Activated CD4-positive, alpha-beta T cell treated with anti-CD3 and anti-CD28 coated beads, Interleukin-2, Interleukin-6, amounts not matched to agents 100 ng/mL and 50 ng/mL, durations not matched to agents 16 hours and 8 hours (primary cell): ENCODE data around the gene ZNF280D.

Experiments used
- DNase-seq: peaks from one replicate; pipeline ENCODE4 v3.0.0-alpha.2; 2020

ZNF280D gene

DNA sequence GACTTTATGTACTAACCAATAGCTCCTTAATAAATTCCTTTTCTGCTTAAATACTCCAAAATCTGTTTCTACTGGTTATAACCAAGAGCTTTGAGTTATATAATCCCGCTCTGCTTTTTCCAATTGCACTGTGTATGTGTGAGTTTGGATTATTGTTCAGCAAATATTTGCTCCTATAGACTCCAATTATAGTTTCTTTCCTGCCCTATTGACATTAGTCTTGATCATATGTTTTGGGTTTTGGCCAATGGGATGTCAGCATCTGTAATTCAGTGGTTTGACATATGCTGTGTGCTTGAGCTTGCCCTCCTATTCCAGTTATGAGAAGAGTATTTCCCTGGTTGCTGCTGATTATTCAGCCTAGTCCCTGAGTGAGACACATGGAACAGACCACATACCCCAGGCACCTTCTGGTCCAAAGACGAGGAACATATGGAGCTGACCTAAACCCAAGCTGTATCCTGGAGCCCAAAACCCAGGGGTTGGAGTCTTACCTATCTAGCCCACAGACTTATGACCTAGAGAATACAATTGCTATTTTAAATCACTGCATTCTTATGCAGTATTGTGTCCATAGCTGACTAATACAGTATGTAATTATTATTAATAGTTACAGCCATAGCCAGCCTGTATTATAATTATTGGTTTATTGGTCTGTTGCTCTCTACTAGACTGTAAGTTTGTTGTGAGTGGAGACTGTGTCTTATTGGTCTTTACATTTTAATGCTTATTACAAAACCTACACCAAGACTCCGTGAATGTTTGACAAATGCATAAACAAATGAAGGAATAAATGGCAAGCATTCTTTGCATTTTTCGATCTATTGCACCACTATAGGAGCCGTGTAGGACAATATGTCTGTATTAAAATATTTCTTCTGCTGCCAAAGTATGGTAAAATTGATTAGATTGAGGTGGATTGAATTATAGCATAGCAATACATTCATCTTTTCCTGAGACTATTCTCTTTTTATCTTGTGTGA is 11.7 kb upstream of the ZNF280D start:
- DNase-seq: no peak

GRCh38 chr15:56741541-56741940 is 8.2 kb upstream of the ZNF280D start:
- DNase-seq: no peak

DNA sequence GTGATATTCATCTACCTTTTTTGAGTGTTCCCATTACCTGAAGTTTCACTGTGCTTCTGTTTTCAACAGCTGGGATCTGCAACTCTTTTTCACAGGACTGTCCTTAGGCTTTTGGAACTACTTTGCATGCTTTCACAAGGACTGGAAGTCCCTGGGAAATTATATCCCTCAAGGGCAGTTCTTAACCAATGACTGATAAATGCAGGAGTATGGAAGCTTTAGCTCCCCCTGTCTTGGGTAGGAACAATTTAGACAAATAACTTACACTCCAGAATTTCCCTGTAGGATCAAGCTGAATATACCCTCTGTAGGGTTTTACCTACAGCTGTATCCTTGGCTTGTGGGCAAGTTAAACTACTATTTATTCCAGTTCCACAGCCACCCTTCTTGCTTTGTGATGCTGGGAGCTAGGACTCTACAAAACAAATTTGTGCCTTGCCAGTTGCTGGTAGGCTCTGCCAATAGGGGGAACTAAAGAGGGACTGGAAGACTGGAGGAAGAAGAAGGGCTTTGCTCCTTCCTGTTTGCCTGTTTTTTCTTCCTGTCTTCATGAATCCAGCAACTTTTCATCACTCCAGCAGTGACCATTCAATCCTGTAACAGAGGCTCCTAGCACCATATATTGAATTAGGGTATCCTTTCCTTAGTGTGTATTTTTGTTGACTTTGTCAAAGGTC is 6.8 kb upstream of the ZNF280D start:
- DNase-seq: peak; percentile 24

DNA sequence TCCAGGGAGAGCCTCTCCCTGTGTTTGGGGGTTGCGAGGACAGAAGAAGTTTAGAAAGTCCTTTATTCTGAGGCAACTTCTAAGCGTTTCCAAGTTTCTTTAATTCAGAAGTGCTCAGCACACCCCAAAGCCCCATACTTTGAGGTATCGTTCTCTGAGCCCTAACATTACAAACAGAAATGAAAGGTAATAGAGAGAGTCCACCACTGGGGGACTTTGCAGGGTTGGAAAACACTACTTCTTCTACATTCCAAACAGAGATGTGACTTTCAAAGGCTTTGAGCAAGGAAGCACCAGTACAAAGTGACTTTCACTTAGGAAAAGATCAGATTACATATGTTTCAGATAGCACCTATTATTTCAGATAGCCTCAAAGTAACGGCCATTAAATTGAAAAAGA is 6.2 kb upstream of the ZNF280D start:
- no peak for DNase-seq

GRCh38 chr15:56737791-56738190 is 4.5 kb upstream of the ZNF280D start:
- DNase-seq: no peak

- no peak for DNase-seq
Observed at GRCh38 chr15:56736881-56737707, 3.8 kb upstream of the ZNF280D start.

- DNase-seq: no peak
Observed at GRCh38 chr15:56736308-56736707, 3.0 kb upstream of the ZNF280D start.

DNA sequence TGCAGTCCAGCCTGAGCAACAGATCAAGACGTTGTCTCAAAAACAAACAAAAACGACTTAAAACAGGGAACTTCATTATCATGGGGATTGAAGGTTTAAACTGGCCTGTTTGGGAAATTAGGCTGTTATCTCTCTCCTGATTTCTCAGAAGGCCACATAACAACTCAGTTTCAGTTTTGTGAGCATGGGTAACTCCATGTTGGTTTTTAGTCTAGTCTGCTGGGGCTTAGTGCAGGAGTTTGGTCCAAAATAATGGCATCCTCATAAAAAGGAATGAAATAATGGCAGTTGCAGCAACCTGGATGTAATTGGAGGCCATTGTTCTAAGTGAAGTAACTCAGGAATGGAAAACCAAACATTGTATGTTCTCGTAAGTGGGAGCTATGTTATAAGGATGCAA is 2.3 kb upstream of the ZNF280D start:
- DNase-seq: no peak

DNA sequence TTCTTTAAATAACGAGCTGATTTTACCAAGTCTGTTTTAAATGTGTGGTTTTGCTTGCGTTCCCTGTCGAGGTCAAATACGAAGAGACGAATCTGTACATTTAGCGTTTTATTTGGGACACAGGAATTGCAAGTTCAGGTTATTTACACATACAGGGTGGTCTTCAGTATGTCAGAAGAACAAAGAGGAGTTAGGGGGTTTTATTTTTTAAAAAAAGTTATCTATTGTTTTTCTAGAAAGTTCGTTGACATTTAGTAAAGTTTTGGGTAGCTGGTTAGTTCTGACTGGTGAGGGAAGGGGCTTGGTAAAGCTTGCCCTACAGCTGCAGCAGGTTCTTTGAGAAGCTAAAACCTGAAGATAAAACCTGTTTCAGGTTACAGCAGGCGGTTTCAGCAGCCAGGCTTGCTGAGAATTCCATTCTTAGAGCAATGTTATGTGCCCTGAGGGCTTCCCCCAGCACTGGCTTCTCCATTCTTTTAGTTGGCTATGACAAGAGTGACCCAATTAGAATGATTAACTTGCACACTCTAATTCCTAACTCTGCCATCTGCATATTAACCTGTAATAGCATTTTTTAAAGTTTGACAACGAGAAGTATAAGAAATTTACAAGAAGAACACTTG is 815 bp upstream of the ZNF280D start:
- no peak for DNase-seq

GRCh38 chr15:56732886-56733135 is 498 bp downstream of the ZNF280D start:
- no peak for DNase-seq

DNA sequence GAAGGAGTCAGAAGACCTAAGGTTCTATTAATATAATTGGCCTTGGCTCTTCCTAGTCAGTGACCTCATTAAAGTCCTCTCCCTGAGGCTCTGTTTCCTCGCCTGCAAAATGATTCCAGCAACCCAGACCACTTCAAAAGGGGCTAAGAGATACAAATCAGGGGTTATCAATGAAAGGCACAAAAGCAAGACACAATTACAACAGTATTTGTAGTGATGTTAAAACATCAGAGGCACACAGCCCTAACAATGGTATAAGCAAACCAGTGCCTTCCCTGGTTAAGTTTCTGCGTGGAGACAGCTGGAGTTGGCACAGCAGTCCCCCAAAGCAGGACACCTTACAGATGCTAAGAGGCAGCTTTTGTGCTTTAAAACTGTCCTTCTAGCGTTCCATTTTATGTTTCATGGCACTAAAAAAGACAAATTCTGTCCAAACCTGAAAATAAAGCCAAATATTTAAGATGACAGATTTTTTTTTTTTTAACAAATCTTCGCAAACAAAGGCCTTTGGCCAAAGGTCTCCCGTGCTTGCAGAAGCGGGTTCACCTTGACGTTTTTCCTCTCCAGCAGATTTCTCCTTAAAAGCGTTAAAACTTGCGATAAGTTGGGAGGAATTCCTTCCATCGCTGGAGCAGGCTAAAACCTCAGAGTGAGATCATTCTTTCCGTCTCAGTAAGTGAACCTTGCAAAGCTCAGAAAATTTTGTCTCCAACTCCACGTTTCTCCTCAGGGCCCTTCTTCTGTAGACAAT is 999 bp downstream of the ZNF280D start:
- DNase-seq: peak; percentile 5

DNA sequence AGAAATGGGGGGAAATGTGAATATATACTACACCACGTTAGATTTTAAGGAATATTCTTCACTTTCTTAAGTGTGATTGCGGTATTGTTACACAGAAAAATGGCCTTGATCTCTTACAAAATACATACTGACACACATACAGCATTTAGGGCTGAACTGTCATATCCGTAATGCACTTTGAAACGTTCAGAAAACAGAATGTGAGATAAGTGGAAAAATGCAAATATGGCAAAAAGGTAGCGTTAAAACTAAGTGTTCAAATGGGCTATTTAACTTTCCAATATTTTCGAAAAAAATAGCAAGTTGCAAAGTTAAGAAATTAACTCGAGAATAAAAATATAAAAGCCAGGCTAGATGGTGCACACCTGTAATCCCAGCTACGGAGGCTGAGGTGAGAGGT is 1.8 kb downstream of the ZNF280D start:
- no peak for DNase-seq

DNA sequence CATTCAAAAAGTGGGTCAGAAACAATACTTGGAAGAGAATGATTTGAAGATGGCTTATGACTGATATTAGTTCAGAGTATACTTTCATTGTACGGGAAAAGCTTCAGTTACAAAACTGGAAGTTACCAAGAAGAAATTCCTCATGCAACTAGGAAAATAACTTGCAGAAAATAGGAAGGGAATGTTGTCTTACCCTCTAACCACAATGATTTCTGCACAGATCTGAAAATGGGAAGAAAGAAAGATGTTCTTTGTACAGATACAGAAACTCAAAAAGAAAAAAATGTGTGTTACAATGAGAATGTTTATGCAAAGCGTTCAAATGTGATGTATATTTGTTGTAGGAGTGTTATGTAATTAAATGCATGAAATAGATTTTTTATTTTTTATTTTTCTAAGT is 3.7 kb downstream of the ZNF280D start:
- DNase-seq: no peak

DNA sequence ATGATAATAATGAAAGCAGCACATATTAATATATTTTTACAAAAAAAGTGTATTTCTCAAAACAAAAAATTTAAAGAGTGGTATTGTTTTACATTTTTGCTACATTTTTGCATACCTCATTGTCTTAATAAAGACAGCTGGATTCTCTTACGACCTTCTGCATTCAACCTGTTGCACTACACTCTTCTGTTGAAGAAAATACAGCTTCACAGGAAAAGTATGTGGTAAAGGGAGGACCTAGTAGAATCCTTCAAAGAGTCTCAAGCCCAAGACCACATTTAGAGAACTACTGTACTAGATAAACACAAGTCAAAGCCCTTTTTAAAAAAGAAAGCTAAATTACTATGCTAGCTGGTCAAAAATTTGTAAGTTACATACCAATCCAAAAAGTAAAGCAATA is 7.9 kb downstream of the ZNF280D start:
- no peak for DNase-seq

- no peak for DNase-seq
Observed at GRCh38 chr15:56724232-56724631, 9.1 kb downstream of the ZNF280D start.

DNA sequence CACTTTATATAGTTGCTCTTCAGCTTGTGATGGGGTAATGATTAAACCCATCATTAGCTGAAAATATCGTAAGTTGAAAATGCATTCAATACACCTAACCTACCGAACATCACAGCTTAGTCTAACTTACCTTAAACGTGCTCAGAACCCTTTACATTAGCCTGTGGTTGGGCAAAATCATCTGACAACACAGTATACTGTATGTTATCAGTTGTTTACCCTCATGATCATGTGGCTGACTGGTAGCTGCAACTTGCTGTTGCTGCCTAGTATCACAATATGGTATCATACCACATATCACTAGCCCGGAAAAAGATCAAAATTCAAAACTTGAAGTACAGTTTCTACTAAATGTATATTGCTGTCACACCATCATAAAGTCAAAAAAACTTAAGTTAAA is 9.5 kb downstream of the ZNF280D start:
- DNase-seq: no peak

GRCh38 chr15:56719774-56720555 is 13.3 kb downstream of the ZNF280D start:
- peak; percentile 17 for DNase-seq

GRCh38 chr15:56719021-56719612 is 14.2 kb downstream of the ZNF280D start:
- DNase-seq: no peak

- DNase-seq: no peak
Observed at GRCh38 chr15:56718560-56718959, 14.7 kb downstream of the ZNF280D start.

DNA sequence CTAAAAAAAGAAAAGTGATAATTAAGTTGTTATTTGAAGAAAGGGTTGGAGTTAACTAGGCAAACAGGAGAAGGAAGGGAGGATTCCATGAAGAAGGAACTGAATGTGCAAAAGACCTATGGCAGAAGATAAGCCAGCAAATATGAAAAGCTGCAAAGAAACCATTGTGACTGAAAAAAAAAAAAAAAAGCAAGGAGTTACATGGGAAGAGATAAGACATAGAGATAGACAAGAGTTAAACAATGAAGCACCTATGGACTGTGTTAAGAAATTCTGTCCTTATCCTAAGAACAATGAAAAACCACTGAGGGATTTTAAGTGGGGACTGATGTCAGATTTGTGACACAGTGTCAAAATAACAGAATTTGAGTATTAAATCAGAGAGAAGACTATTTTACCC is 17.0 kb downstream of the ZNF280D start:
- DNase-seq: no peak

DNA sequence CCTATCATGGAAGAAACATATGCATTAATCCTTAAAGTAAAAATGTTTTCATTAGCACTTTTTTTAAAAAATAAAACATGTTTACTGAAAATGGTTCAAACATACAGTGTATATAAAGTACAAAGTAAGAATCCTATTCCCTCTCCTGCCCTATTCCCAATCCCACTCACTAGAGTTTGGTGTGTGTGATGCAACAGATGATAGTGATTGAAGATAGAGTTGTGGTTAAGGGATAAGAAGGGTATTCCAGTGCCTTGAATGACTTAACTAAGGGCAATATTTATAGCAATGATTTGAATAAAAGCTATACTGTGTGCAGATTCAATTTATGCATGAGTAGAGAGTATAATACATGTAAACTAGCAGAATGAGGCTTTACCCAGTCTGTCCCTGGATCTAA is 18.1 kb downstream of the ZNF280D start:
- DNase-seq: no peak
